HUES64 (cell line): ENCODE results near the gene FIBP. TPM values are rescaled to one million over a fixed set of nuclear protein-coding genes. Genes with fewer than 3 reads are reported as not detected.
A peak's percentile ranks its signal among the peaks of the same experiment; 100 is the strongest.

ENCODE experiments used
- H3K27ac ChIP-seq: 2 replicates; pipeline ENCODE4 v1.7.0; 2013; ENCODE audit warnings: low read depth, low read length, inconsistent platforms
- H3K27me3 ChIP-seq: 2 replicates; pipeline ENCODE4 v1.6.1; 2013; ENCODE audit warnings: mild to moderate bottlenecking, low read length; ENCODE audit not compliant: insufficient read depth
- H3K36me3 ChIP-seq: 2 replicates; pipeline ENCODE4 v1.6.1; 2013; ENCODE audit warnings: mild to moderate bottlenecking, low read length; ENCODE audit not compliant: insufficient read depth
- H3K4me1 ChIP-seq: 2 replicates; pipeline ENCODE4 v1.6.1; 2013; ENCODE audit warnings: mild to moderate bottlenecking, low read length, moderate library complexity; ENCODE audit not compliant: insufficient read depth
- H3K4me3 ChIP-seq: 2 replicates; pipeline ENCODE4 v1.5.1; 2013; ENCODE audit warnings: mild to moderate bottlenecking, low read length, moderate library complexity
- H3K9ac ChIP-seq: 2 replicates; pipeline ENCODE4 v1.6.1; 2013; ENCODE audit warnings: mild to moderate bottlenecking, low read depth, low read length
- H3K9me3 ChIP-seq: 2 replicates; pipeline ENCODE4 v1.6.1; 2013; ENCODE audit warnings: low read depth, low read length; ENCODE audit not compliant: insufficient read depth
- WGBS: fragments of 150-250, 120-280 bp; methylation state at CpG from one replicate; pipeline ENCODE4 v1.1.7; 2013; ENCODE audit warnings: missing lambda C conversion rate; 5-methylcytosine and 5-hydroxymethylcytosine counted together
- polyA plus RNA-seq, 2 experiments: library from polyadenylated mRNA; stranded (reverse); fragments of 50-300 nt; gene quantifications; one replicate each; pipeline ENCODE4 v1.2.3, GENCODE V29; 2013

Gene FIBP
- polyA plus RNA-seq (2013, experiment 1 of 2), result 65.3 TPM
- polyA plus RNA-seq (2013, experiment 2 of 2), result 60.1 TPM

GRCh38 chr11:65888163-65888814 is at the start of gene FIBP:
Gene FIBP, minus strand, starts transcription at chr11:65888471. Its CDS starts 53 bp downstream, at chr11:65888418.
- Histone ChIP-seq H3K4me3 (peak within 1 kb of the TSS; percentile 88), H3K4me1 (peaks cover 13% of the 10 kb centered on the region), H3K9ac (peak within 1 kb of the TSS; percentile 70), H3K9me3 (no peaks in the 10 kb centered on the region), H3K36me3 (peaks cover 34% of the 10 kb centered on the region), H3K27ac (peak within 1 kb of the TSS; percentile 70), H3K27me3 (peaks cover 14% of the 10 kb centered on the region)
- WGBS, result under 1% methylated on average over 57 of the region's 57 CpGs

- WGBS, result 76% methylated on average over 4 of the region's 4 CpGs
- Histone ChIP-seq H3K4me3 (no peak overlapping the region), H3K4me1 (peaks cover 3% of the 10 kb centered on the region; the same call in 1 of the 2 replicates), H3K9me3 (no peaks in the 10 kb centered on the region), H3K27ac (no peak overlapping the region), H3K9ac (no peak overlapping the region), H3K36me3 (no peaks in the 10 kb centered on the region), H3K27me3 (no peaks in the 10 kb centered on the region)
These were observed 49.5 kb upstream of the FIBP start for GRCh38 chr11:65937766-65938165.

GRCh38 chr11:65934014-65934413 is 45.7 kb upstream of the FIBP start:
- H3K4me3 ChIP-seq, result no peak overlapping the region
- WGBS, result 100% methylated on average over 1 of the region's 4 CpGs

GRCh38 chr11:65932558-65932919 is 44.3 kb upstream of the FIBP start:
- peak overlapping the region; percentile 15; the same call in 1 of the 2 replicates for H3K27ac ChIP-seq
- H3K36me3 ChIP-seq, result no peaks in the 10 kb centered on the region
- H3K4me3 ChIP-seq, result no peak overlapping the region
- WGBS, result 65% methylated on average over 8 of the region's 9 CpGs
- H3K27me3 ChIP-seq, result no peaks in the 10 kb centered on the region
- H3K9me3 ChIP-seq, result no peaks in the 10 kb centered on the region
- H3K9ac ChIP-seq, result no peak overlapping the region
- H3K4me1 ChIP-seq, result peaks cover 11% of the 10 kb centered on the region; the same call in 1 of the 2 replicates

More at GRCh38 chr11:65934014-65934413, 45.7 kb upstream of the FIBP start:
- no peaks in the 10 kb centered on the region for H3K27me3 ChIP-seq
- H3K27ac ChIP-seq, result no peak overlapping the region
- peaks cover 5% of the 10 kb centered on the region; the same call in 1 of the 2 replicates for H3K4me1 ChIP-seq
- H3K9ac ChIP-seq, result no peak overlapping the region
- no peaks in the 10 kb centered on the region for H3K36me3 ChIP-seq
- H3K9me3 ChIP-seq, result no peaks in the 10 kb centered on the region

- Histone ChIP-seq H3K9me3 (no peaks in the 10 kb centered on the region), H3K27me3 (no peaks in the 10 kb centered on the region), H3K27ac (peak overlapping the region; percentile 15; the same call in 1 of the 2 replicates), H3K4me1 (peaks cover 12% of the 10 kb centered on the region; the same call in 1 of the 2 replicates), H3K9ac (no peak overlapping the region), H3K36me3 (no peaks in the 10 kb centered on the region), H3K4me3 (no peak overlapping the region)
- WGBS, result 80% methylated on average over 13 of the region's 13 CpGs
These were observed 43.7 kb upstream of the FIBP start for GRCh38 chr11:65931773-65932557.

- WGBS, result 90% methylated on average over 6 of the region's 6 CpGs
- Histone ChIP-seq H3K27me3 (no peaks in the 10 kb centered on the region), H3K9me3 (no peaks in the 10 kb centered on the region), H3K36me3 (no peaks in the 10 kb centered on the region), H3K4me3 (no peak overlapping the region), H3K27ac (no peak overlapping the region), H3K4me1 (peaks cover 12% of the 10 kb centered on the region; the same call in 1 of the 2 replicates), H3K9ac (no peak overlapping the region)
These were observed 40.4 kb upstream of the FIBP start for GRCh38 chr11:65928667-65929066.

GRCh38 chr11:65927904-65928397 is 39.7 kb upstream of the FIBP start:
- Histone ChIP-seq H3K36me3 (peaks cover 6% of the 10 kb centered on the region), H3K9me3 (no peaks in the 10 kb centered on the region), H3K4me1 (peaks cover 11% of the 10 kb centered on the region; the same call in 1 of the 2 replicates), H3K27ac (peak overlapping the region; percentile 35; the same call in 1 of the 2 replicates), H3K4me3 (no peak overlapping the region), H3K9ac (peak overlapping the region; percentile 41; the same call in 1 of the 2 replicates), H3K27me3 (no peaks in the 10 kb centered on the region)
- 79% methylated on average over 9 of the region's 9 CpGs for WGBS

- Histone ChIP-seq H3K36me3 (peaks cover 12% of the 10 kb centered on the region), H3K4me3 (no peak overlapping the region), H3K9me3 (no peaks in the 10 kb centered on the region), H3K27ac (no peak overlapping the region), H3K9ac (no peak overlapping the region), H3K27me3 (no peaks in the 10 kb centered on the region), H3K4me1 (peaks cover 7% of the 10 kb centered on the region; the same call in 1 of the 2 replicates)
- WGBS, result 95% methylated on average over 2 of the region's 2 CpGs
These were observed 37.1 kb upstream of the FIBP start for GRCh38 chr11:65925397-65925796.

GRCh38 chr11:65922565-65922964 is 34.3 kb upstream of the FIBP start:
- WGBS, result 97% methylated on average over 3 of the region's 3 CpGs
- H3K27ac ChIP-seq, result no peak overlapping the region
- no peak overlapping the region for H3K9ac ChIP-seq
- H3K27me3 ChIP-seq, result no peaks in the 10 kb centered on the region
- peaks cover 12% of the 10 kb centered on the region for H3K36me3 ChIP-seq
- peaks cover under 1% of the 10 kb centered on the region; the same call in 1 of the 2 replicates for H3K4me1 ChIP-seq
- H3K9me3 ChIP-seq, result no peaks in the 10 kb centered on the region
- H3K4me3 ChIP-seq, result no peak overlapping the region

GRCh38 chr11:65921876-65922275 is 33.6 kb upstream of the FIBP start:
- Histone ChIP-seq H3K4me3 (no peak overlapping the region), H3K9ac (no peak overlapping the region), H3K27me3 (no peaks in the 10 kb centered on the region), H3K4me1 (no peaks in the 10 kb centered on the region), H3K36me3 (peaks cover 12% of the 10 kb centered on the region), H3K27ac (no peak overlapping the region), H3K9me3 (no peaks in the 10 kb centered on the region)
- WGBS, result 94% methylated on average over 10 of the region's 10 CpGs

- Histone ChIP-seq H3K27ac (no peak overlapping the region), H3K36me3 (peaks cover 12% of the 10 kb centered on the region), H3K9me3 (no peaks in the 10 kb centered on the region), H3K27me3 (no peaks in the 10 kb centered on the region), H3K4me3 (no peak overlapping the region), H3K9ac (no peak overlapping the region), H3K4me1 (peaks cover 4% of the 10 kb centered on the region)
- WGBS, result 92% methylated on average over 12 of the region's 12 CpGs
These were observed 32.8 kb upstream of the FIBP start for GRCh38 chr11:65921033-65921555.
